ENCODE results near the gene DAGLB.

- TF ChIP-seq GATA3 (IDR thresholded peaks at IDR 0.05; ENCODE audit: low read depth, low read length) (no peak), GATA2 (IDR thresholded peaks at IDR 0.05; ENCODE audit: low read depth, low read length) (0 out of 2 replicates have a peak, but pooled peaks have one; percentile 26)
Measured at GRCh38 chr7:6446838-6447580, 745 bp downstream of the DAGLB start.
